Stimulated activated CD4-positive, alpha-beta T cell treated with anti-CD3 and anti-CD28 coated beads, TNF-alpha, amount 100 ng/mL, for 48 hours (primary cell): ENCODE results near the gene HOMER3.

ENCODE experiments used
- DNase-seq, 3 donors: peaks; one replicate each; pipeline ENCODE4 v3.0.0-alpha.2; 2020; ENCODE audit warnings: low read depth in 3 of 3

HOMER3 gene

GRCh38 chr19:18879579-18880373, 61.2 kb downstream of the HOMER3 start:
- peak in 1 of 3 donors; percentile 14 for DNase-seq
